GM10248 (cell line): ENCODE measurements around the gene GHR.

Experiments used
- CTCF ChIA-PET: fragments of 300-600 bp; sonication (Branson Sonifier 250); formaldehyde crosslinking; extraction: SDS; loops from one replicate; lab custom pipeline; 2021; ENCODE audit warnings: antibody characterized with exemption; lab: Yijun Ruan, JAX
- POLR2A ChIA-PET: fragments of 350-650 bp; sonication (Branson Sonifier 250); formaldehyde crosslinking; extraction: SDS; loops from one replicate; lab custom pipeline; 2020; ENCODE audit warnings: antibody characterized with exemption; lab: Yijun Ruan, JAX
- DNase-seq: peaks from one replicate; pipeline ENCODE4 v3.0.0; 2012; ENCODE audit errors: extremely low spot score
- TF ChIP-seq, protein P1 (sequence below): IDR thresholded peaks from 2 replicates; pipeline ENCODE4 v1.5.1; 2012; ENCODE audit warnings: mild to moderate bottlenecking, low read depth; ENCODE audit errors: extremely low read depth, missing control alignments, control extremely low read depth

GHR gene

DNA sequence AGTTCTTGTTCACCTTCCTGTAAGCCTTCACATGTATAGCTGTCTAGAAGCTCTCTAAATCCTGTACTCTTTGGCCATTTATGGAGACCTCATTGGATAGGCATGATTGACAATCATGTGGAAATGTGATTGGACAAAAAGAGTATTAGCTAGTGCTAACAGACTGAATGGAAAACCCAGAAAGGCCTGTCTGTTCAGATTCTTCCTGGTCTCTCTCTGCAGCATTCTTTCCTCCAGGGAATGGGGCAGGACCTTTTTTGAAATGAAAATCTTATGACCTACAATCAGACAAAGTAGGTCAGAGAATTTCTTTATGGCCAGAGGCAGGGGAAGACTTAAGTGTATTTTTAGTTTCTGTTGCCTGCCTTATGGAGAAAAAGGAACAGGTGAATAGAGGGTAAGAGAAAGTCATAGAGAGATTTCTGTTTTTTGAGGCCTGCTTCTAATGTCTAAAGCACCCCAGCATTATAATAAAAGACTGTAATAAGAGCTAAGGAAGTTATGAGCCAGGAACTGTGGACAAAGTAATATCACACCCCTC lies 181.0 kb downstream of the GHR start:
- DNase-seq: no peak
- ChIA-PET CTCF (interaction anchor here (1.2 to 1.3 kb wide), 2 partner anchors 14 to 27 kb away, joined by 3 read pairs; no protein-coding TSS in a partner anchor), POLR2A (no interaction called here)
- TF ChIP-seq, protein P1, sequence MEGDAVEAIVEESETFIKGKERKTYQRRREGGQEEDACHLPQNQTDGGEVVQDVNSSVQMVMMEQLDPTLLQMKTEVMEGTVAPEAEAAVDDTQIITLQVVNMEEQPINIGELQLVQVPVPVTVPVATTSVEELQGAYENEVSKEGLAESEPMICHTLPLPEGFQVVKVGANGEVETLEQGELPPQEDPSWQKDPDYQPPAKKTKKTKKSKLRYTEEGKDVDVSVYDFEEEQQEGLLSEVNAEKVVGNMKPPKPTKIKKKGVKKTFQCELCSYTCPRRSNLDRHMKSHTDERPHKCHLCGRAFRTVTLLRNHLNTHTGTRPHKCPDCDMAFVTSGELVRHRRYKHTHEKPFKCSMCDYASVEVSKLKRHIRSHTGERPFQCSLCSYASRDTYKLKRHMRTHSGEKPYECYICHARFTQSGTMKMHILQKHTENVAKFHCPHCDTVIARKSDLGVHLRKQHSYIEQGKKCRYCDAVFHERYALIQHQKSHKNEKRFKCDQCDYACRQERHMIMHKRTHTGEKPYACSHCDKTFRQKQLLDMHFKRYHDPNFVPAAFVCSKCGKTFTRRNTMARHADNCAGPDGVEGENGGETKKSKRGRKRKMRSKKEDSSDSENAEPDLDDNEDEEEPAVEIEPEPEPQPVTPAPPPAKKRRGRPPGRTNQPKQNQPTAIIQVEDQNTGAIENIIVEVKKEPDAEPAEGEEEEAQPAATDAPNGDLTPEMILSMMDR: no peak

DNA sequence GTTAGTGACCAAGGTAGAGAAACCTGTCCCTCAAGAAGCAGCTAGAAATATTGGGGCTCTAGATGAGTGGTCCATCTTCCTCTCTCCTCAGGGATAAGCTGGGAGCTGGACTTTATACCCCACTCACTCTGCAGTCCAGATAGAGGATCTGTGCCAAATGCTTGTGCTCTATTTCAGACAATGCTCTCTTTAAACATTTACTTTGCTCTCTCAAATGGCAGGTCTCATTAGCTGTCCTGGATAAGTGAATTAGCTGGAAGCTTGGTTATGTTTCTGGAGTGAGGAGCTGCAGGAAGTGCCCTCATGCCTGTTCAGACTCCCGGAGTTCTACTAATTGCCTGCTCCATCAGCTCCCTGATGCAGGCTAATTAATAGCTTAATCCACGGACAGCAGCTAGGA lies 182.3 kb downstream of the GHR start:
- TF ChIP-seq, protein P1: no peak
- POLR2A ChIA-PET: interaction anchor here (0.6 kb wide), 1 partner anchor 21 kb away, joined by 3 read pairs; no protein-coding TSS in a partner anchor
- no peak for DNase-seq
- CTCF ChIA-PET: interaction anchor here (0.8 to 1.3 kb wide), 6 partner anchors 10 to 72 kb away, joined by 3 to 4 read pairs (median 3); no protein-coding TSS in a partner anchor

DNA sequence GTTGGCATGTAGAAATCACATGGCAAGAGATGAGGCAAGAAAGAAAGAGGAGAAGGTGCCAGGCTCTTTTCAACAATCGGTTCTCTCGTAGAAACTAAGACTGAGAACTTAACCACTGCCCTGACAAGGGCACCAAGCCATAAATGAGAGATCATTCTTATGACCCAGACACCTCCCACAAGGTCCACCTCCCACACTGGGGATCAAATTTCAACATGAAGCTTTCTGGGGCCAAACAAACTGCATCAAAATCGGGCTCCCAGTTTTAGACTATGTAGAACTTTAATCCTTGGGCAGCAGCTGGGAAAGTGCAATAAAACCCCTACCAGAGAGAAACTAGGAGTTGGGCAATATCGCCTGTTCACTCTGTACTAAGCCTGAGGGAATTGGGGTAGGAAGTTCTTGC lies 183.2 kb downstream of the GHR start:
- CTCF ChIA-PET: interaction anchor here (0.8 to 1.3 kb wide), 5 partner anchors 9 to 71 kb away, joined by 3 to 6 read pairs (median 3); no protein-coding TSS in a partner anchor

DNA sequence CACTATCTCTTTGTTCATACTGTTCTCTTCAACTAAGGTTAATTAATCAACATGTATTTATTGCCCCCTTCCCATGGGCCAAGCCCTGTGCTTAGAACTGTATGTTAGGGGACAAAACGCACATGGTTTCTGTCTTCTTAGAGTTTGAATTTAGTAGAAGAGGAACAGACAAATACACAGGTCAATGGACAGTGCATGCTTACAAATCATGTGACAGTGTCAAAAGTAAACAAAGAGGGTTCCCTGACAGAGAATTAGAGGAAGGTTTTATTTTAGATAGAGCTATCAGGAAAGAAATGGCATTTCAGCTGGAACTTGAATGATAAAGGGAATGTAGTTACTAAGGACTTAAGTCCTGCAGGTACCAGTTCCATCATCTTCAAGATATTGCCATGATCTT lies 188.2 kb downstream of the GHR start:
- POLR2A ChIA-PET: no interaction called here
- TF ChIP-seq, protein P1: no peak
- CTCF ChIA-PET: no interaction called here
- no peak for DNase-seq

More for the DNA sequence above, 183.2 kb downstream of the GHR start:
- DNase-seq: no peak
- POLR2A ChIA-PET: interaction anchor here (0.6 kb wide), 2 partner anchors 257 to 1253 kb away, joined by 3 read pairs; no protein-coding TSS in a partner anchor
- TF ChIP-seq, protein P1: no peak

DNA sequence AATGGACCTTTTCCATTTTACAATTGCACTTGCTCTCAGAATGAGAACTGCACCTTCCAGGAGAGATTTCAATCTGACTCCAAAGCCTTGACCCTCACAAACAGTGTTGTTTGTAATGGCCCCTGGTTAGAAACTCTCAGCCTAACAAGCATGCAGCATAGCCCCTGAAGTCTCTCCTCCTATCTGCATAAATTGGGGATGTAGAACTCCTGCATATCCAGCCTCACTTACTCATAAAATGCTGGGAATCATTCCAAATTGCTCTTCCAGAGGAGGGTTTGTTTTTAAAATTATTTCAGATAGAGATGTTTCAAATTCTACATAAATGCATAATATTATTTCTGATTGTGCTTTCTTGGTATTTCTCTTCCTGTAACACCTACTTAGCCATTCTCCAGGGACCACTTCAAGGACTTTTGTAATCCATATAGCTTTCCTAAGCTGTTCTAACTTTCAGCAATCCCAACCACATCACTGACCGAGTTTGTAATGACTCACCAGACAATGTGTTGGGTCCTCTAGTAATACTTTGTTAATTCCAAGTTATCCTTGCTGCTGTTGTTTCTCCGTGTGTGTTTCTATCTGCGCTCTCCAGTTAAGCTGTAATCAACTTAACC lies 189.6 kb downstream of the GHR start:
- TF ChIP-seq, protein P1: no peak
- POLR2A ChIA-PET: no interaction called here
- DNase-seq: no peak
- CTCF ChIA-PET: interaction anchor here (0.9 to 1.2 kb wide), 4 partner anchors 11 to 24 kb away, joined by 3 read pairs; no protein-coding TSS in a partner anchor

DNA sequence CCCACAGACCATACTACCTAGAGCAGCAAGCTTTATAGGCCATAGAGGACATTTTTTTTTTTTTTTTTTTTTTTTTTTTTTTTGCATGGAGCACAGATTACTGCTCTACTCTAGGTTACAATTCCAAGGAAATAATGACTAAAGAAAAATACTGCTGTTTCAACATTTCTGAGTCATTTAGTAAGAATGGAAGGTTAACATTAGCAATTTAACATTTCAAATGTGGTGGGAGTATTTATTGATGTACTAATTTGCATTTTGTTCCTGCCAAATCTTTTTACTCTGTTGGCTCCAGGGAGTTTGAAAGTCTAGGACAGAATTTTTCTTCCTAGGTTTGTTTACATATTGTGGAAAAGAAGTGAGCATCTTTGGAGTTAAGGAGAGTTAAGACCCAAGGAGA lies 191.3 kb downstream of the GHR start:
- ChIA-PET POLR2A (no interaction called here), CTCF (interaction anchor here (0.6 to 1.2 kb wide), 2 partner anchors 10 to 58 kb away, joined by 3 read pairs; no protein-coding TSS in a partner anchor)
- DNase-seq: no peak
- TF ChIP-seq, protein P1: no peak
